Skin epidermis (tissue), 12 donors: ENCODE results near the gene ERP27.

Source experiments
- H3K27ac ChIP-seq, 21 experiments: fragments of 200-600 bp; sonication (generic) in 11 of 21; one replicate each; pipeline ENCODE4 v1.5.0; 2020; ENCODE audit warnings: mild to moderate bottlenecking in 3 of 21, inconsistent platforms in 2 of 21, moderate library complexity in 2 of 21
- H3K4me3 ChIP-seq, 7 experiments: fragments of 200-600 bp; sonication (generic) in 2 of 7; one replicate each; pipeline ENCODE4 v1.5.0; 2020; ENCODE audit warnings: inconsistent platforms in 2 of 7, mild to moderate bottlenecking in 2 of 7, moderate library complexity in 1 of 7

ERP27 gene

GRCh38 chr12:14911131-14911530 is 27.2 kb downstream of the ERP27 start:
- no peak overlapping the region for H3K27ac ChIP-seq
- H3K4me3 ChIP-seq: no peak overlapping the region

- Histone ChIP-seq H3K27ac (peak overlapping the region in 7 of 21 experiments; percentile 8 to 64 (median 24)), H3K4me3 (no peak overlapping the region)
Measured at GRCh38 chr12:14910090-14910915, 28.0 kb downstream of the ERP27 start.

- no peak overlapping the region for H3K4me3 ChIP-seq
- H3K27ac ChIP-seq: no peak overlapping the region
Measured at GRCh38 chr12:14907953-14908352, 30.4 kb downstream of the ERP27 start.

DNA sequence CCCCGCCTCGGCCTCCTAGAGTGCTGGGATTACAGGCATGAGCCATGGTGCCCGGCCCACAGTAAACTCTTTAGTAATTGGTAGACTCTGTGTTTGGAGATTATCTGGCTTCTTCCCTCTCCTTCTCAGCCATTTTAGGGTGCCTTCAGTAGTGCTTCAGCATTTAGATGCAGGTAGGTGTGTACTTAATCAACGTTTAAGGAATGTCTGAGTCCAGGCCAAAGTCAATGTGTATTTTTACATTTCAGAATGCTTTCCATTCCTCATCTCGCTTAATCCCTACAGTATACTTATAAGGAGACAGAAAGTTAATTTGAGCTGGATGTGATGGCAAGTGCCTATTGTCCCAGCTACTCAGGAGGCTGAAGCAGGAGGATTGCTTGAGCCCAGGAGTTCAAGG is 32.2 kb downstream of the ERP27 start:
- Histone ChIP-seq H3K27ac (peak overlapping the region in 10 of 21 experiments; percentile 13 to 76 (median 52)), H3K4me3 (no peak overlapping the region)

DNA sequence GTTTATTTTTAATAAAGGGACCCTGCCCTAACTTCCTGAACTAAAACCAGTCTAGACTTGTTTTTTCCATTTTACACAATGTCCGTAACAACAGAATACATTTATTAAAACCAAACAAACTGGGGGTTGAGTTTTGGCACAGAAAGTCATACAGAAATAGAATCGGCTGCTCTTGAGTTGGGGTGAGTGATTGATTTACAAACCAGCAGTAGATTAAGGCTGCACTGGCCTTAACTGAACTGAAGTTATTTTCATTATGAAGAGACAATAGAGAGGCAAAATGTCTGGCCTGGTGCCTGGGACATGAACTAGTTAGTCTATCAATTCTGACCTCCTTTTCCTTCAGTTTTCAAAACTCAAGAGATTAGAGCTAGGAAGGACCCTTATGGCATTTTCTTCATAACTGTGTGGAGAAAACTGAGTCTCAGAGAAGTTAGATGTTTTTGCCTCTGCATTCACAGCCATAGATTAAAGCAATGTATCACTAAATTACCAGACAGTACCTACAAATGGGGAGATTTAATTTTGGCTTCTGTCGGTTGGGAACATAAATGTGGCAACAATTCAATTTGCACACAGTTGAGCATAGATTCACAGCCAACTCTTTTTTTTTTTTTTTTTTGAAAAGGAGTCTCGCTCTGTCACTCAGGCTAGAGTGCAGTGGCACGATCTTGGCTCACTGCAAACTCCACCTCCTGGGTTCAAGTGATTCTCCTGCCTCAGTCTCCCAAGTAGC is 32.9 kb downstream of the ERP27 start:
- Histone ChIP-seq H3K27ac (peak overlapping the region in 16 of 21 experiments; percentile 13 to 76 (median 52)), H3K4me3 (no peak overlapping the region)

DNA sequence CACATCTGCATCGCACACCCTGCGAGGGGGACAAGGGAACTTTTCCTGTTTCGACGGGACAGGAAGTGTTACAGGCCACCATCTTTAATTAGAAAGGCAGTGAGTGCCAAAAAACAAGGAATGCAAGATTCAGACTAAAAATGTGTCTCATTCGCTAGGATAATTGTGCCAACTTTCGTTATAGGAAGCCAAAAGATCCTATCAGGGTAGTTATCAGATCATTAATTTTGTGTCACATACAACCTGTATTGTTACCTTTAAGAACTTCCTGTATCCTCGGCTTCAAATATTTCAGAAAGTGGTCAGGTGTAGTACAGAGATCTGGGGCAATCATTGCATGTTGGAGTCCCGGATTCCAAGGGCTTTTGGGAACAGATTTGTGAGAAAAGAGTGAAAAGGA is 33.5 kb downstream of the ERP27 start:
- no peak overlapping the region for H3K4me3 ChIP-seq
- H3K27ac ChIP-seq: peak overlapping the region in 15 of 21 experiments; percentile 13 to 76 (median 56)

GRCh38 chr12:14903386-14904098 is 34.8 kb downstream of the ERP27 start:
- Histone ChIP-seq H3K4me3 (no peak overlapping the region), H3K27ac (peak overlapping the region in 4 of 21 experiments; percentile 25 to 76 (median 56))

DNA sequence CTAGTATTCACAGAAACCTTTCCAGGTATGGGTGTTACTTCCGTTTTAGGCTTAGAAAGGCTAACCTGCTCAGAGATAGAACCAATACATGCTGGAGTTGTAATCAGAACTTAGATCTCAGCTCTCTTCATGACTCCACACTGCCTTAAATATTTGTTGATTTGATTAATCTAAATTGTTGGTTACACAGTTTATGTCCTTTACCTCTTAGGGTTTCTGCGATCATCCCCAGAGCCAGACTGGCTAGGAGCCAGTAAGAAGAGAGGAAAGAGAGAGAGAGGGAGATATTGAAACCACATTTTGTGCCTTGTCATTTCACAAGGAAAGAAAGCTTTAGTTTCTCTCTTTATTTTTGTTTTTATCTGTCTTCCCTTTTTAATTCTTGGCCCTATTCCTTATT is 35.9 kb downstream of the ERP27 start:
- peak overlapping the region in 2 of 21 experiments; percentile 16 to 76 for H3K27ac ChIP-seq
- H3K4me3 ChIP-seq: no peak overlapping the region

GRCh38 chr12:14901228-14901562 is 37.1 kb downstream of the ERP27 start:
- H3K4me3 ChIP-seq: no peak overlapping the region

GRCh38 chr12:14900521-14901227 is 37.7 kb downstream of the ERP27 start:
- Histone ChIP-seq H3K4me3 (no peak overlapping the region), H3K27ac (peak overlapping the region in 3 of 21 experiments; percentile 7 to 70 (median 25))

More at GRCh38 chr12:14901228-14901562, 37.1 kb downstream of the ERP27 start:
- H3K27ac ChIP-seq: peak overlapping the region in 5 of 21 experiments; percentile 1 to 70 (median 7)

GRCh38 chr12:14896521-14897169 is 41.7 kb downstream of the ERP27 start:
- peak overlapping the region in 4 of 21 experiments; percentile 6 to 42 (median 28) for H3K27ac ChIP-seq
- no peak overlapping the region for H3K4me3 ChIP-seq

DNA sequence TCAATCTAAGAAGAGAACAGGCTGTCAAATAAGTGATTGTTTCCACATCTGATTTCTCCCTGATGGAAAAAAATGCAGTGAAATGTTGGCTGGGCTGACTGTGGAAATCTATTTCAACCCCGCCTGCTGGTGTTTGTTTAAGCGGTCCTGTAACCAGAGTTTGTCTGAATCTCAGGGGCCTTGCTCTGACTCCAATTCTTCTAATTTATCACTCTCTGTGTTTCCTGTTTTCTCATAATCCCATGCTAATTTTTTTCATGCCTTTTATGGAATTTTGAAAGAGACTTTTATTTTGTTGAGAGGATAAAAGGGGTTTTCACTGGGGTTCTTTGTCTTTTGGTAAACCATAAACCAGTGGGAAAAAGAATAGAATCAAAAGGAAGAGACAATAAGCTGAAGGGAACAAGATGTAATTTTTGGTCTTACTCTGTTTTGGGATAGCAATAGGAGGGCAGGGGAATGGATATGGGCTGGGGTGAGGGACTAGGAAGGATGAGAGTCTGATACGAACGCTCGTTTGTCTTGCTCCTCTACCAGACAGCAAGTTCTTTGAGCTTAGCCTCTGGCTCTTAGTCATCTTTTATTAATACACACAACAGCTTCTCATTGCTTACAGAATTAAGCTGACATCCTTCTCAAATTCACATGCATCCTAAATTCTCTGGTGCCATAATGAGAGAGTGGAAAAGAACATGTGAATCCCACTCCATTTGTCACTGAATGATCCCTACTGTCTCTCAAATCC is 44.7 kb downstream of the ERP27 start:
- H3K4me3 ChIP-seq: no peak overlapping the region
- peak overlapping the region in 11 of 21 experiments; percentile 10 to 71 (median 55) for H3K27ac ChIP-seq

- no peak overlapping the region for H3K4me3 ChIP-seq
- peak overlapping the region in 10 of 21 experiments; percentile 10 to 69 (median 41) for H3K27ac ChIP-seq
Measured at GRCh38 chr12:14892726-14893505, 45.4 kb downstream of the ERP27 start.

DNA sequence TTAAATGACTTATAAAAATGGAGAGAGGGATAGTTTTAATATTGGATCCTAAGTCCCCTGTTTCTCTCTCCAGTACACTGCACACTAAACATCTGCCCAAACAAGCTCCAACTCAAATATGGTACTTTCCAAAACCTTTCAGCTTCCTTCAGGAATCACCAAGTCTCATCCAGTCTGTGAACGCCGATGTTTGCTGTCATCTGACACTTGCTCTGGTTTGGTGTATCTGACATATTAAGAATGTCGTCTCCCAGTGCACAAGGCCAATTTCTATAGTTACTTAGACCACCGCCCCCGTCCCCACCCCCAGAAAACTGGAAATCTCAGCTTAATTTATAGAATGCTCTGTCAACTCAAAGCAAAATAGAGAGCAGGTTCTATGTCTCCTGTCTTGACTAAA is 47.6 kb downstream of the ERP27 start:
- H3K4me3 ChIP-seq: no peak overlapping the region
- H3K27ac ChIP-seq: no peak overlapping the region

DNA sequence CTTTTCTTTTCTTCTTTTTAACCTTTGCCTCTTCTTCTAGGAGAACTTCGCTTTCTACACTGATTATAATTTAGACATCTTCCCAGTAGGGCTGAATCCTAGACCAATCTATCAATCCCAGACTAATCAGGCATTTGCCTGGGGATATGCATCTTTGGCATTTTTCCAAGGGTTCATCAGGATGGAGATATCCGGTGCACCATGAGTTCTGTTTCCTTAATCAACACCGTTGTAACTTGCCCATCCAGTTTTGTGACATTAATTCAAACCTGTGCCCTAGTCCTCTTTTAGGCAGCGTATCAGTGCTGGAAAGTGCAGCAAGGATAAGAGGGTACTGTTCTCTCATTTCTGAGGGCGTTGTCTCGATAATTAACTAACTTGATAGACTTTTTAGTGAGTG is 52.1 kb downstream of the ERP27 start:
- Histone ChIP-seq H3K4me3 (no peak overlapping the region), H3K27ac (peak overlapping the region in 10 of 21 experiments; percentile 5 to 74 (median 48))

- peak within 1 kb of the TSS in 17 of 21 experiments; percentile 5 to 74 (median 55) for H3K27ac ChIP-seq
Measured at GRCh38 chr12:14885718-14886221, 52.6 kb downstream of the ERP27 start, which contains the start of gene MGP. Gene MGP (minus strand): TSS chr12:14885854. CDS start chr12:14885791, 63 bp downstream.

DNA sequence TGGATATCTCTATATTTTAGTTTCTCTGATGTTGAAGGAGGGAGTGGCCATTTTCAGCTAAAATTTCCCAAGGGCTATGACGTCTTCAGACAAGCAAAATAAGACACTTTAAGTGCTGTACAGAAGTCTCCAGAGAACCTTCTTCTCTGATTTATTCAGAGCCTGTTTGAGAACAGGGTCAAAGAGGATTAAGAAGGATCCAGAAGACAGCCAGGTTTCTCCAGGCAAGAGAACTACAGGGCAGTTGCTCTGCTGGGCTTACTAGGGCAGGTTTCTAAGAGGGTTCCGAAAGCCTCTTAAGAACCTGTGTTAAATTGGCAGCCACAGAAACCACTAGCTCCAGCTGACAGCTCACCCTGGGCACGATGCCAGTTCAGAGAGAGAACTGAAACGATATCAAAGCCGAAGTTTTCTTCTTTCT is 53.9 kb downstream of the ERP27 start:
- H3K4me3 ChIP-seq: peak overlapping the region in 3 of 7 experiments; percentile 12 to 36 (median 19)
- peak overlapping the region in 10 of 21 experiments; percentile 18 to 74 (median 48) for H3K27ac ChIP-seq

More at GRCh38 chr12:14885718-14886221, 52.6 kb downstream of the ERP27 start, which contains the start of gene MGP:
- H3K4me3 ChIP-seq: peak within 1 kb of the TSS in 4 of 7 experiments; percentile 10 to 36 (median 16)
